Measurements from ENCODE around the gene CERS2.
"Not testable (repeated sequence)": the region's sequence is repeated elsewhere in the genome, so short reads cannot be mapped to it uniquely, and the experiment has no call there.

The CERS2 gene

DNA sequence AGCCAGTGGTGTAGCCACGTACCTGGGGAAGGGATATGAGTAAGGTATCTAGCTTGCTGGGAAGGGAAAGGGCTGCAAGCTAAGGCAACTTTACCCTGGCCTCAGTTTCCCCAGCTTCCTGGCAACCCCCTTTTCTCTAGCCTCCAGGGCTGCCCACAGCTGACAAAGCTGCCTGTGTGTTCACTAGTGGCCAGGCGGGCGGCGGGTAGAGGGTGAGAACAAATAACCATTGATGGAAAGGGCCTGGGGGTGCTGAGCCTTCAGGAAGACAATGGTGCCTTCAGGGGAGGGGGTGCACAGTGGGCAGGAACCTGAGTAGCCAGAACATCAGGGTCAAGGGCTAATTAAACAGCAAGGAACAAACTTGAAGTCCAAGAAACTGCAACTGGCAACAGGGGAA is 6.1 kb downstream of the CERS2 start:
- no peak for DNase-seq

DNA sequence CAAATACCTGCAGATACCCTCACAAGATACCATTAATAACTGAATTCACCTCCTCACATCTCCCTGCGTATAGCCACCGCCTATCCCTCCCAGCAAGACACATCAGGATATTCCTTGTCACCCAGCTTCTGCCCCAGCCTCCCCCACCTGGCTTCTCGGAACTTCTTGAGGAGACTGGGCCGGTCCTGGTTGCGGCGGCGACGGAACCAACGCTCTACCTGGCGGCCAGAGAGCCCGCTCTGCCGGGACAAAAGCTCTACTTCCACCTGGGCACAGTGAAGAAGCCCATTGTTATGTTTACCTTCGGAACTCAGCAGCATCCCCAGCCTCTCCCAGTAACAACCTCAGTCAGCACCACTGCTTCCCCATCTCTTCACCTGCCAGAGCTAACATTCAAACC is 6.7 kb downstream of the CERS2 start:
- DNase-seq, result no peak

DNA sequence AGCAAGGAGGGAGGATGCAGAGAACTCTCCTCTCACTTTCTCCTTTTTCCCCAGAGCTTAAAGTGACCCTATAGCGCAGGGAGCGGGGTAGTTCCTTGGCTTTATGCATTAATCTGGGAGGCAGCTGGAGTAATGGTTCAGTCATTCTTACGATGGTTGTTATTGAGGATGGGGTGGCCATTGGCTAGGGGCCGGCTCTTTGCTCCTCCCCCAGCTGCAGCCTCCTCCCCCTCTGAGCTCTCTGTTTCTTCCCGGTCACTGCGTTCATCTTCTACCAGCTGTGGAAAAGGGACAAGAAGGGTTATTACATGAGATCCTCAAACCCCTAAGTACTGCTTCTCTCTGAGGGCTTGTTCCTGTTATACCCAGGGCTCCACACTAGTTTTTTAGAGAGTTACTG is 8.6 kb downstream of the CERS2 start:
- no peak for DNase-seq

DNA sequence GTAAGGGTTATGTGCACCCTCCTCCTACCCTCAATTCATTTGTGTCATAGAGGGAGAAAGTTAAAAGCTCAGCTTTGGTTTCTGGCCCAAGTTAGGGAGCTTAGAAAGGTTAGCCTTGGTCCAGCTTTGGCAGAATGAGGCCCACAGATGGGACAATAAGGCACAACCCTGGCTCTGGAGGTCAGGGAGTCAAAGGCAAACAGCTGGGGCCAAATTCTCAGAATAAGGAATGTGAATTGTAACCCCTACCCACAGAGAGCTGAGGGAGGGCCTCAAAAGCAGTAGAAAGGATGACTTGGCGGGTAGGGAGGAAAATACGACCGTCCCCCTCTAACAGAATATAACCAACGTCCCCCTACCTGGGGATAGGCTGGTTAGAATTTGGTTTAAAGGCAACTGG is 9.0 kb downstream of the CERS2 start:
- no peak for DNase-seq

DNA sequence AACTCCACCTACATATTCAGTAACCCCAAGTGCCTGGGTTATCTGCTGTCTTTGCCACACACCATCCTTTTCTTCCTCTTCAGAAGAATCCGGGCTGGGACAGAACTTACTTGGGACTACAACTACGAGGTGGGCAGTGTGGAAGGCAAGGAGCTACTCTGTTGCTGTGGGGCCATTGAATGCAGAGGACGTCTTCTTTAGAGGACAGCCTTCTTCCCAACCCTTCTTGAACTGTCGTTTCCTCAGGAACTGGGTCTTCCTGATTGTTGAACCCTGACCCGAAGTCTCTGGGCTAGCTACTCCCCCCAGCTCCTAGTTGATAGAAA is 10.5 kb downstream of the CERS2 start:
- no peak for DNase-seq

DNA sequence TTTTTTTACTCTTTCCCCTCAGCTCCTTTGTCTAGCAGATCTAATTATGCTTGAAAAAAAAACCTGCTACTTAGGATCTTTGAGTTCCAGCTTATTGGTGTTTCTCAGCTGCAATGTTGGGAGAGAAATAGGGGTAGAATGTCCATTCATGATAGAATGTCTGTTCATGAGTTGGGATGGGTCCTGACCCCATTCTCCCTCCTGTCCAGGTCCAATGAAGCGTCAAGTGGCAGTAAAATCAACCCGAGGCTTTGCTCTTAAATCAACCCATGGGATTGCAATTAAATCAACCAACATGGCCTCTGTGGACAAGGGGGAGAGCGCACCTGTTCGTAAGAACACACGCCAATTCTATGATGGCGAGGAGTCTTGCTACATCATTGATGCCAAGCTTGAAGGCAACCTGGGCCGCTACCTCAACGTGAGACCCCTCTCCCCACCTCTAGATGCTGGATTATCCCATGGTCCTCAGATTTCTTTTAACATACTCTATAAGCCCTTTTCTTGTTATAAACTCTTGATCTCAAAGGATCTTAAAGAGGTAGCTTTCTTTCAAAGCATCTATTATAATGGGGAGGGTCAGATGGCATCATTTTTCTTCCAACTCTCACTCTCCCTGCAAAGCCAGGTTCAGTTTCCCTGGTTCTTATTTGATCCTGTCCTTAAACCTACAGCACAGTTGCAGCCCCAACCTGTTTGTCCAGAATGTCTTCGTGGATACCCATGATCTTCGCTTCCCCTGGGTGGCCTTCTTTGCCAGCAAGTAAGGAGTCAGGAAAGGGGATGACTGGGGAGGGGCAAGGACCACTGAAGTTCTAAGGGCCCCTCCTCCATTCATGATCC is 11.1 kb downstream of the CERS2 start:
- DNase-seq, result no peak

DNA sequence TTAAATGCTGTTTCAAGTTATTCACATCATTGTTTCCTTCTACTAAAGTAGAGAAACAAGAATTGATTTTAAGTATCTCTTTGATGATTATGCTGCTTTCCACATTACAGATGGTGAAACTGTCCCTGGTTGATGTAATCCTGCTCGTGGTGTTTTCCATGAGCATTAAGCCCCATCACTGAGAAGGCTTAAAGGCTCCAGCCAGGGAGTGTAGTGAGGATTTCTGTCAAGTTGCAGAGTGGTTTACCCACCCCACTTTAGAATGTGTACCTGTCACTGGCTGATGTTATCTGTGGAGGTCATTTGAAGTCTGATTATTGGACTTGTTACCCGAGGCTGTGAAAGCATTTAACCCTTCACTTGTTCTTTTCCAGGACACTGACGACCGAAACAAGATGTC is 12.9 kb downstream of the CERS2 start:
- DNase-seq, result no peak

DNA sequence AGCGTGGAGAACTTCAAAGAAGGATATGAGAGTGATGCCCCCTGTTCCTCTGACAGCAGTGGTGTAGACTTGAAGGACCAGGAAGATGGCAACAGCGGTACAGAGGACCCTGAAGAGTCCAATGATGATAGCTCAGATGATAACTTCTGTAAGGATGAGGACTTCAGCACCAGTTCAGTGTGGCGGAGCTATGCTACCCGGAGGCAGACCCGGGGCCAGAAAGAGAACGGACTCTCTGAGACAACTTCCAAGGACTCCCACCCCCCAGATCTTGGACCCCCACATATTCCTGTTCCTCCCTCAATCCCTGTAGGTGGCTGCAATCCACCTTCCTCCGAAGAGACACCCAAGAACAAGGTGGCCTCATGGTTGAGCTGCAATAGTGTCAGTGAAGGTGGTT is 14.0 kb downstream of the CERS2 start:
- no peak for DNase-seq

DNA sequence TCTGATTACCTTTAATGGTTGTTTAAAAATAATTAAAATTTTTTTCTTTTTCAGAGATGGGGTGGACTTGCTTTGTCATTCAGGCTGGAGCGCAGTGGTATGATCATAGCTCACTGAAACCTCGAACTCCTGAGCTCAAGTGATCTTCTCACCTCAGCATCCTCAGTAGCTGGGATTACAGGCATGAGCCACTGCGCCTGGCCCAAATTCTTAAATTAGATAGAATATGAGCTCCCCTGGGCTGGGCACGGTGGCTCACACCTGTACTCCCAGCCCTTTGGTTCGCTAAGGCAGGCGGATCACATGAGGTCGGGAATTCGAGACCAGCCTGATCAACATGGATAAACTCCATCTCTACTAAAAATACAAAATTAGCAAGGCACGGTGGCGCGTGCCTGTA is 17.0 kb downstream of the CERS2 start:
- DNase-seq, result no peak

DNA sequence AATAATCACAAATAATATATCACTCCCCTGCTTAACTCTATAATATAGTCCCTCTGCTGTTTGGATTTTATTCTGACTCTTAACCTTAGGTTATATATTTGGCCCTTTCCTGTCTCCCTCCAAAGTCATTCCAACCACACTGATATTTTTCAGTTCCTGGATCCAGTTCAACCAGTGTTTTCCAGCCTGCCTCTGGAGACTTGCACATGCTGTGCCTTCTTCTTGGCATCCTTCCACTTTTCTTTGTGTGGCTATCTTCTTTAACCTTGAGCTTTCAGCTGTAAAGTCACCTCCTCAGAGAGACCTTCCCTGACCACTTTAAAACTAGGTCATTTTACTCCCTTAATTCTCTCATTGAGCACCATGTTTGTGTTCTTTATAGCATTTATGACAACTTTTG is 19.4 kb downstream of the CERS2 start:
- DNase-seq, result no peak

DNA sequence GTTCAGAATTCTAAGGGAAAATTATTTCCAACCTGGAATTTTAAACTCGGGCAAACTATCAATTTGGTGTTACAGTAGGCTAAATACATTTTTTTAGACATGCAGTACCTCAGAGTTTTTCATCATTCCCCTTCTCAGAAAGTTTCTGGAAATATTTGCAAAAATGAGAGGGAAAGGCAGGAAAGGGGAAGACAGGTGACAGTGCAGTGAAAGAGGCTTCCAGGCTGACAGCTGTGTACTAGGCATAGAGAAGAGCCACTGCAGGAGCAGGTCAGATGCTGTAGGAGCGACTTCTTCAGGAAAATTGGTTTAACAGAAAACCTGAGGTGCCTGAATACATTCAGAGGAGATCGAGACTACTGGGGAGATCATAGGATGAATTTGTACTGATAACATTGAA is 19.9 kb downstream of the CERS2 start:
- no peak for DNase-seq

DNA sequence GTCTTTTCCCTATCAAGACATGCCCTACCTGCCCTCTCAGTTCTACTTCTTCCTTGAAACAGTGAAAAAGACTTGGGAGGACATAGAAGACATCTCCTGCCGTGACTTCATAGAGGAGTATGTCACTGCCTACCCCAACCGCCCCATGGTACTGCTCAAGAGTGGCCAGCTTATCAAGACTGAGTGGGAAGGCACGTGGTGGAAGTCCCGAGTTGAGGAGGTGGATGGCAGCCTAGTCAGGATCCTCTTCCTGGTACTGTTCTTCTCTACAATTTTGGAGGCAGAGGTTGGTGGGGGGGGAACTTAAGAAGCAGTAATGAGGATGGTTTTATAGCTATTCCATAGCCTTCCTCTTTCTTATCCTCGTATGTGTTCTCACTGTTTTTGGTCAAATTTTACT is 29.8 kb downstream of the CERS2 start:
- no peak for DNase-seq

DNA sequence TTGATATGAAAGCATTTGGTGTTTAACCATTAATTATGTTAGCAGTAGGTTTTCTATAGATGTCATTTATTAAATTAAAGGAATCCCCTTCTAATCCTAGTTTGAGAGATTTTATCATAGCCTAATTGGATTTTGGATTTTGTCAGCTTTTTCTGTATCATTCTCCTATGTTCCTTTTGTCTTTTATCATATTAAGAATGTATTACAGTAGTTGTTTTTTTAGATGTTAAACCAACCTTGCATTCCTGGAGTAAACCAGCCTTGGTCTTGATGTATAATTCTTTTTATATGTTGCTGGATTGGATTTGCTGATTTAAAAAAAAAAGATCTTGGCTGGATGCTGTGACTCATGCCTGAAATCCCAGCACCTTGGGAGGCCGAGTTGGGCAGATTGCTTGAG is 42.9 kb downstream of the CERS2 start:
- no peak for DNase-seq

DNA sequence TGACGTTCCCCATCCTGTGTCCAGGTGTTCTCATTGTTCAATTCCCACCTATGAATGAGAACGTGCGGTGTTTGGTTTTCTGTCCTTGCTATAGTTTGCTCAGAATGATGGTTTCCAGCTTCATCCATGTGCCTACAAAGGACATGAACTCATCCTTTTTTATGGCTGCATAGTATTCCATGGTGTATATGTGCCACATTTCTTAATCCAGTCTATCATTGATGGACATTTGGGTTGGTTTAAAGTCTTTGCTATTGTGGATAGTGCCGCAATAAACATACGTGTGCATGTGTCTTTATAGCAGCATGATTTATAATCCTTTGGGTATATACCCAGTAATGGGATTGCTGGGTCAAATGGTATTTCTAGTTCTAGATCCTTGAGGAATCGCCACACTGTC is 45.9 kb downstream of the CERS2 start:
- DNase-seq, result not testable (repeated sequence)

DNA sequence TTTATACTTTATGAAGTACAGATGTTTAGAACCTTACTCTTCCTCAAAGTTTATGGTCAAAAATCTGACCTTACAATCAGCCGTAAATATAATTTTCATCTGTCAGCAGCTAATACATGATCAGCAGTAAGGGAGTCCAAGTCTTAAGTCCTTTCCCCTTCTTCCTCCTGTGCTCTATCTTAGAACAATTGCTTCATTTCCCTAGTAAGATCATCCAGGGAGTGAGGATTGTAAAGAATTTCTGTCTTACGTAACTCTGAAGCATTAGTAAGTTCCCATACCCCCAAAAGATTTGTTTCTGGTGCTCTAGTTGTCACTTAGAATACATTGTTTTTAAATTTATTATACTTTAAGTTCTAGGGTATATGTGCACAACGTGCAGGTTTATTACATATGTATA is 46.3 kb downstream of the CERS2 start:
- no peak for DNase-seq

DNA sequence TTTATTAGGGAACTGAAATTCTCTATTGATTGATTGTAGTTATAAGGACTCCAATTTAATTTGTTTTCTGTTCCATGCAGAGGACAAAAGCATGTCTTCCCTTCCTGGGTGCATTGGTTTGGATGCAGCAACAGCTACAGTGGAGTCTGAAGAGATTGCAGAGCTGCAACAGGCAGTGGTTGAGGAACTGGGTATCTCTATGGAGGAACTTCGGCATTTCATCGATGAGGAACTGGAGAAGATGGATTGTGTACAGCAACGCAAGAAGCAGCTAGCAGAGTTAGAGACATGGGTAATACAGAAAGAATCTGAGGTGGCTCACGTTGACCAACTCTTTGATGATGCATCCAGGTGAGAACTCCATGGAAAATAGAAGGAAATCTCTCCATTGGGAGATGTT is 47.0 kb downstream of the CERS2 start:
- DNase-seq, result no peak

DNA sequence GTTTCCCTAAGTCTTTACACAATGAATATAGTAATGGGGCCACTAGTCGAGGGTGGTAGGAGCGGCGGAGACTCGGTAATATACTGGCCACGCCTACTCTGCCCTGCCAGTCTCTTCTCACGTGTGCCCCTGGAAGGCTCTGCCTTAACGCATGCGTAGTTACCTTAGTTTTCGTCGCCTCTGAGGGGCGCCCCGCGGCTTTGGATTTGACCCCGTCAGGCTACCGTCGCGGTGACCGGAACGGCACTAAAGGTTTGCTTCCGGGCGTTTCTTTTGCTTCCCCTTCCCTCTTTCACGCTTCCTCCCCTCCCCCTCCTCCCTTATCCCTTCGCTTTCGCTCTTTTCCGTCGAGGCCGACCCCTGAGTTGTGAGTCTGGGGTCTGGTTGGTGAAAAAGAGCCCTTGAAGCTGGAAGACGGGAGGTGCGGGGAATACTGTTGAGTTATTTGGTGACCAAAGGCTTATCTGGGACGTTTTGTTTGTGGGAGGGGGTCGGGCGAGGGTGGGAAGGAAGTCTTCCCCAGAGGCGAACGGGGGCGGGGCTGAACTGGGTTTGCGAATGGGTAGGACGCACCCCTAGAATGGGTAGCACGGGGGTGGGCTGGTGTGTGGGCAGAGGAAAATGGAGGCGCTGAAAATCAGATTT is 48.4 kb downstream of the CERS2 start, which contains the start of gene SETDB1:
SETDB1 (plus strand) TSS at position 267 of the 645 bp plus-strand sequence. CDS start 1,352 bp downstream, outside the sequence.
- peak; percentile 70 for DNase-seq

DNA sequence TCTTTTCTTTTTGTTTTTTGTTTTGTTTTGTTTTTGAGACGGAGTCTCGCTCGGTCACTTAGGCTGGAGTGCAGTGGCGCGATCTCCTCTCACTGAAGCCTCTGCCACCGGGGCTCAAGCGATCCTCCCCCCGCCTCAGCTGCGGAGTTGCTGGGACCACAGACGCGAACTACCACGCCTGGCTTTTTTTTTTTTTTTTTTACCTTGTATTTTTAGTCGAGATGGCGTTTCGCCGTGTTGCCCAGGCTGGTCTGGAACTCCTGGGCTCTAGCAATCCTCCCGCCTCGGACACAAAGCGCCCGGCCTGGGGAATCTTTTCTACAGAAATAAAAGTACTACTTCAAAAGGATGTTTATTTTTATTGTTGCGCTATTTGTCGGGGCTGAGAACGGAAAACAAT is 49.6 kb downstream of the CERS2 start:
- no peak for DNase-seq

DNA sequence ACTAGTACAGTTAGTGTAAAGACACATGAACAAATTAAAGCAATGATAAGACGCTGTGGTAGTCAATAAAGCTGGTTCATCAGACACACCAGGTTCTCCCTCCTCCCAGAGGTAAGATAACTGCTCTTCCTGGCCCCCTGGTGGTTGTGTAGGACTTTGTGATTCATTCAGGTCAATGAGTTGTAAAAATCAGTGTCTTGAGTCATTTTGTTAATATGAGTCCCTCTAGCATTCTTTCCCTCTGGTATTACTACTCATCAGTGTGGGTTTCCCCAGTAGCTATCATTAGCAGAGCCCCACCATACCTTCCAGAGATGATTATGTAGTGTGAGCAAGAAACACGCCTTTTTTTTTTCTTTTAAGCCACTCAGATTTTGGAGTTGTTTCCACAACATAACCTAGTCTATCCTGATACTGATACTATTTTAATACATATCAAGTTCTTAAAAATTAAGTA is 52.1 kb downstream of the CERS2 start:
- peak; percentile 5 for DNase-seq

DNA sequence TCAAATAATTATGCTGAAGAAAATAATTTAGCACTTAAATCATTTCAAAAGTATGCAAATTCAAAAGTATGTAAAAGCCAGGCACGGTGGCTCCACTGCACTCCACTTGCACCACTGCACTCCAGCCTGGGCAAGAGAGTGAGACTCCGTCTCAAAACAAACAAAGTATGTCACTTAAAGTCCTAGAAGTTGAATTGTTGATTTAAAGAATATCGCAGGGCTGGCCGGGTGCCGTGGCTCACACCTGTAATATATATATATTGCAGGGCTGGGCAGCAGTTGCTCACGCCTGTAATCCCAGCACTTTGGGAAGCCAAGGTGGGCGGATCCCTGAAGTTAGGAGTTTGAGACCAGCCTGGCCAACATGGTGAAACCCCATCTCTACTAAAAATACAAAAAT is 57.2 kb downstream of the CERS2 start:
- no peak for DNase-seq

All from GOT3 (cell line).